ENCODE results near the gene EIF3F.

GRCh38 chr11:8036002-8036802, 49.1 kb downstream of the EIF3F start:
- TF ChIP-seq ZNF331 (CRISPR knock-in tag; IDR thresholded peaks at IDR 0.05) (no peak), SRSF1 (optimal IDR thresholded peaks at IDR 0.05; ENCODE audit: low read depth, low read length) (no peak), DMTF1 (CRISPR knock-in tag; IDR thresholded peaks at IDR 0.05) (no peak), TARDBP (CRISPR knock-in tag; IDR thresholded peaks at IDR 0.05) (no peak), MAX (IDR thresholded peaks at IDR 0.05) (no peak), ZNF260 (CRISPR knock-in tag; IDR thresholded peaks at IDR 0.05; ENCODE audit: borderline replicate concordance, low read depth) (no peak), UBTF (CRISPR knock-in tag; IDR thresholded peaks at IDR 0.05) (no peak), SALL1 (CRISPR knock-in tag; IDR thresholded peaks at IDR 0.05) (no peak)
- TF ChIP-seq, protein P1, sequence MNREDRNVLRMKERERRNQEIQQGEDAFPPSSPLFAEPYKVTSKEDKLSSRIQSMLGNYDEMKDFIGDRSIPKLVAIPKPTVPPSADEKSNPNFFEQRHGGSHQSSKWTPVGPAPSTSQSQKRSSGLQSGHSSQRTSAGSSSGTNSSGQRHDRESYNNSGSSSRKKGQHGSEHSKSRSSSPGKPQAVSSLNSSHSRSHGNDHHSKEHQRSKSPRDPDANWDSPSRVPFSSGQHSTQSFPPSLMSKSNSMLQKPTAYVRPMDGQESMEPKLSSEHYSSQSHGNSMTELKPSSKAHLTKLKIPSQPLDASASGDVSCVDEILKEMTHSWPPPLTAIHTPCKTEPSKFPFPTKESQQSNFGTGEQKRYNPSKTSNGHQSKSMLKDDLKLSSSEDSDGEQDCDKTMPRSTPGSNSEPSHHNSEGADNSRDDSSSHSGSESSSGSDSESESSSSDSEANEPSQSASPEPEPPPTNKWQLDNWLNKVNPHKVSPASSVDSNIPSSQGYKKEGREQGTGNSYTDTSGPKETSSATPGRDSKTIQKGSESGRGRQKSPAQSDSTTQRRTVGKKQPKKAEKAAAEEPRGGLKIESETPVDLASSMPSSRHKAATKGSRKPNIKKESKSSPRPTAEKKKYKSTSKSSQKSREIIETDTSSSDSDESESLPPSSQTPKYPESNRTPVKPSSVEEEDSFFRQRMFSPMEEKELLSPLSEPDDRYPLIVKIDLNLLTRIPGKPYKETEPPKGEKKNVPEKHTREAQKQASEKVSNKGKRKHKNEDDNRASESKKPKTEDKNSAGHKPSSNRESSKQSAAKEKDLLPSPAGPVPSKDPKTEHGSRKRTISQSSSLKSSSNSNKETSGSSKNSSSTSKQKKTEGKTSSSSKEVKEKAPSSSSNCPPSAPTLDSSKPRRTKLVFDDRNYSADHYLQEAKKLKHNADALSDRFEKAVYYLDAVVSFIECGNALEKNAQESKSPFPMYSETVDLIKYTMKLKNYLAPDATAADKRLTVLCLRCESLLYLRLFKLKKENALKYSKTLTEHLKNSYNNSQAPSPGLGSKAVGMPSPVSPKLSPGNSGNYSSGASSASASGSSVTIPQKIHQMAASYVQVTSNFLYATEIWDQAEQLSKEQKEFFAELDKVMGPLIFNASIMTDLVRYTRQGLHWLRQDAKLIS (CRISPR knock-in tag; IDR thresholded peaks at IDR 0.05): no peak
- TF ChIP-seq, protein P2, sequence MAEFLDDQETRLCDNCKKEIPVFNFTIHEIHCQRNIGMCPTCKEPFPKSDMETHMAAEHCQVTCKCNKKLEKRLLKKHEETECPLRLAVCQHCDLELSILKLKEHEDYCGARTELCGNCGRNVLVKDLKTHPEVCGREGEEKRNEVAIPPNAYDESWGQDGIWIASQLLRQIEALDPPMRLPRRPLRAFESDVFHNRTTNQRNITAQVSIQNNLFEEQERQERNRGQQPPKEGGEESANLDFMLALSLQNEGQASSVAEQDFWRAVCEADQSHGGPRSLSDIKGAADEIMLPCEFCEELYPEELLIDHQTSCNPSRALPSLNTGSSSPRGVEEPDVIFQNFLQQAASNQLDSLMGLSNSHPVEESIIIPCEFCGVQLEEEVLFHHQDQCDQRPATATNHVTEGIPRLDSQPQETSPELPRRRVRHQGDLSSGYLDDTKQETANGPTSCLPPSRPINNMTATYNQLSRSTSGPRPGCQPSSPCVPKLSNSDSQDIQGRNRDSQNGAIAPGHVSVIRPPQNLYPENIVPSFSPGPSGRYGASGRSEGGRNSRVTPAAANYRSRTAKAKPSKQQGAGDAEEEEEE (CRISPR knock-in tag; IDR thresholded peaks at IDR 0.05; ENCODE audit: borderline replicate concordance): no peak

All from HepG2 (cell line).